ENCODE data around the gene CAPZA1.

The CAPZA1 gene

DNA sequence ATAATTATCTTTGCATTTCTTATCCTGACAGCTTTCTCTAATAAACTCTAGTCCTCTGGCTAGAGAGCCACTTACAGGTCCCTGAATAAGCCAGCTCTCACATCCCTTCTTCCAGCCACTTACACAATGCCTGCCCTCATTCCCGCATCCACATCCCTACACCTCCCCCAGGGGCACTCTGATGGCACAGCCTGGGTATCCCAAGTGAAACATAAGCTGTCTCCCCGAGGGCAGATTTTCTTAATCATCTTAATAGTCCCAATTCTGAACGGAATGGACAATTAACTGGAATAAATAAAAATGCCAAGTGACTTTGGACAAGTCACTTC is 82.4 kb downstream of the CAPZA1 start:
- no peaks in the 10 kb centered on the region for H3K27me3 ChIP-seq (replicated peaks)
- H3K27ac ChIP-seq: no peak overlapping the region
- H3K4me3 ChIP-seq (ENCODE audit: low read depth, low read length): no peak overlapping the region
- peaks cover 53% of the 10 kb centered on the region for H3K36me3 ChIP-seq (replicated peaks)
- in situ Hi-C loops (cut with HindIII; ENCODE audit: low pct_ligation_motif_present, low sequenced_read_pairs): no loop called here
- TF ChIP-seq, protein P1, sequence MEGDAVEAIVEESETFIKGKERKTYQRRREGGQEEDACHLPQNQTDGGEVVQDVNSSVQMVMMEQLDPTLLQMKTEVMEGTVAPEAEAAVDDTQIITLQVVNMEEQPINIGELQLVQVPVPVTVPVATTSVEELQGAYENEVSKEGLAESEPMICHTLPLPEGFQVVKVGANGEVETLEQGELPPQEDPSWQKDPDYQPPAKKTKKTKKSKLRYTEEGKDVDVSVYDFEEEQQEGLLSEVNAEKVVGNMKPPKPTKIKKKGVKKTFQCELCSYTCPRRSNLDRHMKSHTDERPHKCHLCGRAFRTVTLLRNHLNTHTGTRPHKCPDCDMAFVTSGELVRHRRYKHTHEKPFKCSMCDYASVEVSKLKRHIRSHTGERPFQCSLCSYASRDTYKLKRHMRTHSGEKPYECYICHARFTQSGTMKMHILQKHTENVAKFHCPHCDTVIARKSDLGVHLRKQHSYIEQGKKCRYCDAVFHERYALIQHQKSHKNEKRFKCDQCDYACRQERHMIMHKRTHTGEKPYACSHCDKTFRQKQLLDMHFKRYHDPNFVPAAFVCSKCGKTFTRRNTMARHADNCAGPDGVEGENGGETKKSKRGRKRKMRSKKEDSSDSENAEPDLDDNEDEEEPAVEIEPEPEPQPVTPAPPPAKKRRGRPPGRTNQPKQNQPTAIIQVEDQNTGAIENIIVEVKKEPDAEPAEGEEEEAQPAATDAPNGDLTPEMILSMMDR (IDR thresholded peaks at IDR 0.05; ENCODE audit: low read depth, low read length, missing control alignments): no peak
- no peak for DNase-seq

DNA sequence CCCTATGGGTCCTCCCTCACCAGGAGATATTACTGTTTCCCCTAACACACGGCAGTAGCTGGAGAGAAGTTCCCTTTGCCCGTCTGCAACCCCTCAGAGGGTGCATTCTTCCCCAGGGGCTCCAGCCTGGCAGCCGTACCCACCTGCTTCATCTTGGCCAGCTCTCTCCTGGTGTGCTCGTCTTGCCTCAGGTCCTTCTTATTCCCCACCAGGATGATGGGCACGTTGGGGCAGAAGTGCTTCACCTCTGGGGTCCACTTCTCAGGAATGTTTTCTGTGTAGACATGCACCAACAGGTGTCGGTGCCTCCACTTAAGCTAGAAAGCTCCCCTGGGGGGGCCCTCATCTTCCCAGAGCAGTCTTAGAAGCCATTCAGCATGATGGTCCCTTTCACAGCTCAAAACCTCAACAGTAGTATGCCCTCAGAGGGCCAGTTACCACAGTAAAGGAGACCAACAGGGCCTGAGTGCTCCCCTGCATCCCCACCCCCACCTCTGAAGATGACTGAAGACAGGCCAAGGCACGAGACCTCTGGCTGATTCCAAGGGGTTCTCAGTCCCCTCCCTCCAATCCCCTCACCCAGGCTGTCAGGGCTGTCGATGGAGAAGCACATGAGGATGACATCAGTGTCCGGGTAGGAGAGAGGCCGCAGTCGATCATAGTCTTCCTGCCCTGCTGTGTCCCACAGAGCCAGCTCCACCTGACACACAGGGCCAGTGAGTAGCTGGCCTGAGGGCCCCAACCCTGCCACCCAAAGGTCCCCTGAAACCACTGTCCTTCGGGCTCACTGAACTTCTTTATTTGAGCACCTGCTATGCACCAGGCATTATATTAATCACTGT is 83.0 kb downstream of the CAPZA1 start:
- no peaks in the 10 kb centered on the region for H3K27me3 ChIP-seq (replicated peaks)
- no peak overlapping the region for H3K4me3 ChIP-seq (ENCODE audit: low read depth, low read length)
- in situ Hi-C loops (cut with HindIII; ENCODE audit: low pct_ligation_motif_present, low sequenced_read_pairs): no loop called here
- no peak for DNase-seq
- TF ChIP-seq, protein P1 (IDR thresholded peaks at IDR 0.05; ENCODE audit: low read depth, low read length, missing control alignments): no peak
- H3K36me3 ChIP-seq (replicated peaks): peaks cover 53% of the 10 kb centered on the region
- no peak overlapping the region for H3K27ac ChIP-seq

DNA sequence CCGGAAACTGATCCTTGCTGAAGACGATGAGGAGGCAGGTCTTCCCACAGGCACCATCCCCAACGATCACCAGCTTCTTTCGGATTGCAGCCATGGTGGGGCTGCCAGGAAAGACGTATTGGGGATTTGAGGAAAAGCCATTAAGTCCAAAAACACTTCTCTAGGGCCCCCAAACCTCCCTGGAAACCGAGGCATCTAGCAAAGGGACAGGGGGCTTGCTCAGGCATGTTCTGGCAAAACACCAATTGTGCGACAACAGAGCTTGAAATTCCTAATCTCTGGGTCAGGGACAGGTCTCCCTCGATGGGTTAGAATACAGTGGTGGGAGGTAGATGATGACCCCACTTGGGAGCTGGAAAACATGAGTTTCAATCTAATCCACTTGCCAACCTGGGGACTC is 84.1 kb downstream of the CAPZA1 start:
- DNase-seq: no peak

DNA sequence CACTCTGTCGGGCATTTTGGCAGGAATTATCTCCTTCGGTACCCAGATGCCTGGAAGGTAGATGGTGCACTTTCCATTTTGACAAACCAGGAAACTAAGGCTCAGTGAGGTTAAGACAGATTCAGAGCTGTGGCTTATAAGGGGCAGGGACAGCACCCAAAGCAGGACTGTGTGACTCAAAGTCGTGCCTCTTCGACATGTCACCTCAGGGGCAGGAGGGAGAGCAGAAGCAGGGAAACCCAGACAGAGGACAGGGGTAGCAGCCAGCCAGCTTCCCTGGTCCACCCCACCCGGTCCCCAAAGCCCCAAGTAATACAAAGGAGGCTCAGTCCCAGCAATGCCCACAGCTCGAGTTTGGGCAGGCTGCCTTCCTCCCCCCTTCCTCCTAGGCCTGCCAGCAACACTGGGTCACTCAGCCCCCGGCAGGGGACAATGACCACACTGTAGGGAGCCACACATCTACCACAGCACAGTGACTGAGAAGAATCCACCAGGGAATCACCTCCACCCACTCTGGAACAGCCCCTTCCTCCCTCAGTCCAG is 84.8 kb downstream of the CAPZA1 start:
- H3K4me3 ChIP-seq (ENCODE audit: low read depth, low read length): peak overlapping the region; percentile 94
- TF ChIP-seq, protein P1 (IDR thresholded peaks at IDR 0.05; ENCODE audit: low read depth, low read length, missing control alignments): no peak
- in situ Hi-C loops (cut with HindIII; ENCODE audit: low pct_ligation_motif_present, low sequenced_read_pairs): no loop called here
- H3K27me3 ChIP-seq (replicated peaks): no peaks in the 10 kb centered on the region
- H3K36me3 ChIP-seq (replicated peaks): peaks cover 41% of the 10 kb centered on the region
- no peak for DNase-seq
- H3K27ac ChIP-seq: peak overlapping the region; percentile 67

More for the DNA sequence above, 84.1 kb downstream of the CAPZA1 start:
- H3K4me3 ChIP-seq (ENCODE audit: low read depth, low read length): no peak overlapping the region
- H3K36me3 ChIP-seq (replicated peaks): peaks cover 46% of the 10 kb centered on the region
- no peaks in the 10 kb centered on the region for H3K27me3 ChIP-seq (replicated peaks)
- H3K27ac ChIP-seq: no peak overlapping the region
- in situ Hi-C loops (cut with HindIII; ENCODE audit: low pct_ligation_motif_present, low sequenced_read_pairs): no loop called here
- TF ChIP-seq, protein P1 (IDR thresholded peaks at IDR 0.05; ENCODE audit: low read depth, low read length, missing control alignments): no peak

DNA sequence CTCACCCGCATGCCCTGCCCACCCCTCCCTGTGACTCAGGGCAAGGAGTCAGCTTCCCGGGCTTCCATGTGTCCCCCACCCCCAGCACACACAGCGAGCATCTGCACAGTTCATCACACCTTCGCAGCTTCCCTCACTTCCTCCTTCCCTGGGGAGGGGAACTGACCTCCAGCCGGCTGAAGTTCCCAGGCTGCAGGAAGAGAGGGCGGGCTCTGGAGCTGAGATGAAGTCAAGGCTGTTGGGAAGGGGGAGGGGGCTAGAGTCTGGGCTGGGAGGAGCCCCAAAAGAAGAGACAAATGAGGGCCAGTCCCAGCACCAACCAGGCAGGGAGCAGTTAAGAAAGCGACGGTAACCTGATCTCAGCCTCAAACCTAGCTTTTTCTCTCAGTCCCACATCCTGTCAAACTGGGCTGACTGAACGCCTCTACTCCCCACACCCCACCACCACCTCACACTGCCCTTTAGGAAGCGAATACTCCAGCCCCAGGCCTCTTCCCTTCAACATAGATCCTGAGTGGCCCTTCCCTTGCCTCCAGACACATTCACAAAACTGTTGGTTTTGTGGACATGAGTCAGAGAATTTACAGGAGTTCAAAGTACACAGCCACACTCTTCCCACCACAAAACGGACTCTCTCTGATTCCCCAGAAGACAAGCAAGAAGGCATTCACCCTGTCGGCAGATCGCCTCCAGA is 85.4 kb downstream of the CAPZA1 start:
- in situ Hi-C loops (cut with HindIII; ENCODE audit: low pct_ligation_motif_present, low sequenced_read_pairs): no loop called here
- Histone ChIP-seq H3K27ac (peak overlapping the region; percentile 67), H3K27me3 (replicated peaks) (no peaks in the 10 kb centered on the region), H3K36me3 (replicated peaks) (peaks cover 35% of the 10 kb centered on the region), H3K4me3 (ENCODE audit: low read depth, low read length) (peak overlapping the region; percentile 94)
- peak; percentile 95 for DNase-seq
- TF ChIP-seq, protein P1 (IDR thresholded peaks at IDR 0.05; ENCODE audit: low read depth, low read length, missing control alignments): no peak

Data from brain microvascular endothelial cell (primary cell).